Stimulated activated naive CD8-positive, alpha-beta T cell treated with anti-CD3 and anti-CD28 coated beads, Interleukin-15, Interleukin-2, amounts not matched to agents 100 U/mL and 50 U/mL, for 24 hours (primary cell): ENCODE data around the gene ATM.
A peak's percentile ranks its signal among the peaks of the same experiment; 100 is the strongest.
"Not testable (repeated sequence)": the region's sequence is repeated elsewhere in the genome, so short reads cannot be mapped to it uniquely, and the experiment has no call there.

Experiments used
- ATAC-seq: fragments of 150-1000 bp; cut with Tn5 transposase; one replicate; pipeline ENCODE4 v1.10.0; 2021
- DNase-seq: peaks from one replicate; pipeline ENCODE4 v3.0.0; 2021

ATM gene

DNA sequence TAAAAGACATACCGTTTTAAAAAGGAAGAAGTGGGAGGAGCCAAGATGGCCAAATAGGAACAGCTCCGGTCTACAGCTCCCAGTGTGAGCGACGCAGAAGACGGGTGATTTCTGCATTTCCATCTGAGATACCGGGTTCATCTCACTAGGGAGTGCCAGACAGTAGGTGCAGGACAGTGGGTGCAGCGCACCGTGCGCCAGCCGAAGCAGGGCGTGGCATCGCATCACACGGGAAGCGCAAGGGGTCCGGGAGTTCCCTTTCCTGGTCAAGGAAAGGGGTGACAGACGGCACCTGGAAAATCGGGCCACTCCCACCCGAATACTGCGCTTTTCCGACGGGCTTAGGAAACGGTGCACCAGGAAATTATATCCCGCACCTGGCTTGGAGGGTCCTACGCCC, 150.6 kb downstream of the ATM start:
- ATAC-seq, DNase-seq: not testable (repeated sequence)

DNA sequence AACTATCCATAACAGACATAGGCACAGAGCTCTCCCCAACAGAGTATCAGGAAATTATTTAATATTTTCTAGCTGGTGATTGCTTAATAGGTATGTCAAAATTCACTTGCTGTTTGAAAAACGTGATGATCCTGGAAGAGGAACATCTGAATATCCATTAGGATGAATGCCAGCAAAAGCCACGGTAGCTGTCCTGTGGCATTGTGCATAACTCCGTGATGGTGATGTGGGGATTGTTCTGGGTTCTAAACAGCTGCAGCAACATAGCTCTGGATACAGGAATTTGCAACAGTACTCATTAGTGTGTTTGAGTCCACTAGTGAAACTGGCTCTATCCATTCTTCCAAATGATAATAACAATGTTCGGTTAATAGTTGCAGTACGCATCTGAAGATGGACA, 165.7 kb downstream of the ATM start:
- DNase-seq = no peak
- no peak for ATAC-seq

- ATAC-seq (no peak), DNase-seq (no peak)
Measured at GRCh38 chr11:108392353-108392752, 169.5 kb downstream of the ATM start.

DNA sequence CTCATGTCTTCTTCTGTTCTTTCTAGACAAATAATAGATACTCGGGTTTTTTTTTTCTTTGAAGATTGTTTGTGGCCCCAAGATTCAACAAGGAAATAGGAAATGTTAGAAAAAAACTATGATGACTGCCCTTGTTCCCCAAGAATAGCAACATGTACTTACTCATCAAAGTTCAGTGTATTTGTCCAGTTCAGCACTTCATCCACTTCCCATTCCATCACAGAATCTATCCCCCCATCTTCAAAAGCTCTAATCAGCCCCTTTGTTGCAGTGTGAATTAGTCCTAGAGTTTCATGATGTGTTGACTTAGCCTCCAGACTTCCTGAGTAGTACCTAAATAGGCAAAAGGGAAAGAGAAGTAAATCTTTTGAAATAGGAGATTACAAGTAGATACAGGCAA, 170.2 kb downstream of the ATM start:
- no peak for ATAC-seq
- DNase-seq = no peak

DNA sequence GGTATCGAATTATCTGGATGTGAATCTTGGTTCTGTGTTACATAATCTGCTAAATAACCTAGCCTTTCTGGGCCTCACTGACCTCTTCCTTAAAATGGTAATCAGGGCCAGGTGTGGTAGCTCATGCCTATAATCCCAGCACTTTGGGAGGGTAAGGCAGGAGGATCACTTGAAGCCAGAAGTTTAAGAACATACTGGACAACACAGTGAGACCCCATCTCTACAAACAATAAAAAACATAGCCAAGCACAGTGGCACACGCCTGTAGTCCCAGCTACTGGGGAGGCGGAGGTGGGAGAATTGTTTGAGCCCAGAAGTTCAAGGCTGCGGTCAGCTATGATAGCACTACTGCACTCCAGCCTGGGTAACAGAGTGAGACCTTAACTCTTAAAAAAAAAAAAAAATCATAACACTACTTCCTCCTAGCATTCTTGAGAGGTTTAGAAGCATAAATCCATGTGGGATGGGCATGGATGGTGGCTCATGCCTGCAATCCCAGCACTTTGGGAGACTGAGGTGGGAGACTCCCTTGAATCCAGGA, 171.9 kb downstream of the ATM start:
- ATAC-seq (no peak), DNase-seq (no peak)

DNA sequence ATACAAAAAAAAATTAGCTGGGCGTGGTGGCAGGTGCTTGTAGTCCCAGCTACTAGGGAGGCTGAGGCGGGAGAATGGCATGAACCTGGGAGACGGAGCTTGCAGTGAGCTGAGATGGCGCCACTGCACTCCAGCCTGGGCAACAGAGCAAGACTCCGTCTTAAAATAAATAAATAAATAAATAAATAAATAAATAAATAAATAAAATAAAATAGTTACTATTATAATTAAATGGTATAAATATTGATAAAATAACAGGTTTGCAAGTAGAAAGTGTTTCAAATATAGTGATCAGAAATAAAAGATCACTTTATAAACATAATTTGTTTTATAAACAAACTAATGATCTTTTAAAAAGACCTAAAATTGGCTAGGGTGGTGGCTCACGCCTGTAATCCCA, 173.8 kb downstream of the ATM start:
- not testable (repeated sequence) for ATAC-seq

DNA sequence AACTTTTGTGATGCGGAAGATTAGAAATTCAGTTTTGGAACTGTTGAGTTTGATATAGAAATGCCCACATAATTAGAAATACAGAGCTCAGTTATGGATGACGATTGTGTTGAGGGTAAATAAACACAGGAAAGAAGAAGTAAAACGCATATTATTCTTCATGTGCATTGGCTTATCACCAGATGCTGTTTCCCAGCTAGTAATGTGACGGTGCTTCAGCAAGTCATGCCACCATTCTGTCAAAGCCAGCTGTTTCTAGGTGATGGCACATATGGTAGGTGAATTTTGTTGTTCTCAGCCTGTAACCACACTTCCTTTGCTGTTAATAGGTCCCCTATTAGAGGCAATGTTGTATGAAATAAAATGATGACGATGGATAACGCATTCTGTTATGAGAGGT, 175.6 kb downstream of the ATM start:
- DNase-seq (no peak), ATAC-seq (no peak)

More for the DNA sequence above, 173.8 kb downstream of the ATM start:
- not testable (repeated sequence) for DNase-seq

- no peak for DNase-seq
- no peak for ATAC-seq
Measured at GRCh38 chr11:108402241-108402640, 179.4 kb downstream of the ATM start.

DNA sequence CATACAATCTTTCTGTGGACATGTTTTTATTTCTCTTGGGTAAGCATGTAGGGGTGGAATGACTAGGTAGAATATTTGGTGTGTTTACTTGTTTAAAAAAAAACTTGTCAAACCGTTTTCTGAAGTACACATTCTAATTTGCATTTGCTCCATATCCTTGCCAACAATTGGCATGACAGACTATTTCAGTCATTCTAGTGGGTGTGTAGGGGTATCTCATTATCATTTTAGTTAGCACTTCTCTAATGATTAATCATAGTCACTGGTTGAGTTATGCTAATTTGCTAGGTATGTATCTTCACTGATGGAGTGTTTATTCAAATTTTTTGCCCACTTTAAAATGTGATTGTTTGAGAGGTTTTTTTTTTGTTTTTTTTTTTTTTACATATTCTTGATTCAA, 180.2 kb downstream of the ATM start:
- DNase-seq (no peak), ATAC-seq (no peak)

GRCh38 chr11:108405706-108406105, 182.8 kb downstream of the ATM start:
- no peak for ATAC-seq
- DNase-seq = no peak

- ATAC-seq (no peak), DNase-seq (no peak)
Measured at GRCh38 chr11:108414958-108415357, 192.1 kb downstream of the ATM start.

DNA sequence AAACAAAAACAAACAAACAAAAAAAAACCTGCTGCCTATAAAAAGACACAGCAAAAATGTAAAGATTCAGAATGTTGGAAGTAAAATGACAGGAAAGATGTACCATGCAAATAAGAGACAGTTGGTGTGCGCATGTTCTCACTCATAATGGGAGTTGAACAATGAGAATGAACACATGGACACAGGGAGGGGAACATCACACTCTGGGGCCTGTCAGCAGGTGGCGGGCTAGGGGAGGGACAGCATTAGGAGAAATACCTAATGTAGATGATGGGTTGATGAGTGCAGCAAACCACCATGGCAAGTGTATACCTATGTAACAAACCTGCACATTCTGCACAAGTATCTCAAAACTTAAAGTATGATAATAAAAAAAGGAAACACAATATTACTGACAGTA, 194.7 kb downstream of the ATM start:
- DNase-seq = peak; percentile 22
- not testable (repeated sequence) for ATAC-seq
